CD4-positive, CD25-positive, alpha-beta regulatory T cell (primary cell): ENCODE data around the gene PRMT7. TPM values are rescaled to one million over a fixed set of nuclear protein-coding genes. Genes with fewer than 3 reads are reported as not detected.

ENCODE experiments used
- ATAC-seq, 2 donors: fragments of 150-1000 bp; cut with Tn5 transposase; one replicate each; pipeline ENCODE4 v1.10.0; 2021; ENCODE audit warnings: low read depth in 2 of 2, moderate number of reproducible peaks in 2 of 2, moderate library complexity in 1 of 2
- DNase-seq, 3 donors: peaks; one replicate each; pipeline versions ENCODE4 v3.0.0 to v3.0.0-alpha.2; 2012 to 2022; ENCODE audit warnings: mixed read lengths in 1 of 3
- H3K27ac ChIP-seq: one replicate; pipeline ENCODE4 v1.7.0; 2013; ENCODE audit warnings: mild to moderate bottlenecking, low read length; ENCODE audit not compliant: insufficient read depth, poor library complexity, severe bottlenecking
- H3K27me3 ChIP-seq: one replicate; pipeline ENCODE4 v1.7.0; 2013; ENCODE audit warnings: low read length; ENCODE audit not compliant: control insufficient read depth, insufficient read depth
- H3K36me3 ChIP-seq: one replicate; pipeline ENCODE4 v1.7.0; 2013; ENCODE audit warnings: mild to moderate bottlenecking, low read length, moderate library complexity; ENCODE audit not compliant: control insufficient read depth, insufficient read depth
- H3K4me1 ChIP-seq: 2 replicates; pipeline ENCODE4 v1.7.0; 2013; ENCODE audit warnings: mild to moderate bottlenecking, low read length; ENCODE audit not compliant: insufficient read depth, control insufficient read depth, poor library complexity, severe bottlenecking
- H3K4me3 ChIP-seq: one replicate; pipeline ENCODE4 v1.7.0; 2013; ENCODE audit warnings: low read depth, mild to moderate bottlenecking, low read length, moderate library complexity
- H3K9me3 ChIP-seq, 2 experiments: 1 replicate in 1 of 2; 2 replicates in 1 of 2; pipeline ENCODE4 v1.7.0; 2013; ENCODE audit warnings: low read length in 2 of 2, mild to moderate bottlenecking in 1 of 2, moderate library complexity in 1 of 2; ENCODE audit not compliant: control insufficient read depth in 2 of 2
- H3K27ac Mint-ChIP-seq, 3 donors: one replicate each; pipeline ENCODE4 v1.8.0; 2020 to 2022; ENCODE audit warnings: mild to moderate bottlenecking in 3 of 3, mixed read lengths in 3 of 3, moderate library complexity in 2 of 3
- H3K27me3 Mint-ChIP-seq: one replicate; pipeline ENCODE4 v1.8.0; 2022; ENCODE audit warnings: mild to moderate bottlenecking, mixed read lengths
- H3K36me3 Mint-ChIP-seq: one replicate; pipeline ENCODE4 v1.8.0; 2020; ENCODE audit warnings: mixed read lengths
- H3K4me1 Mint-ChIP-seq, 4 donors: one replicate each; pipeline ENCODE4 v1.8.0; 2020 to 2022; ENCODE audit warnings: mixed read lengths in 4 of 4, mild to moderate bottlenecking in 1 of 4
- H3K4me3 Mint-ChIP-seq, 4 donors: one replicate each; pipeline ENCODE4 v1.8.0; 2020 to 2022; ENCODE audit warnings: mild to moderate bottlenecking in 4 of 4, mixed read lengths in 4 of 4, moderate library complexity in 3 of 4
- H3K9me3 Mint-ChIP-seq, 7 donors: one replicate each; pipeline ENCODE4 v1.8.0; 2020 to 2022; ENCODE audit warnings: mixed read lengths in 7 of 7, mild to moderate bottlenecking in 3 of 7, moderate library complexity in 2 of 7
- polyA plus RNA-seq, 4 donors: library from polyadenylated mRNA; unstranded; fragments of 300-500 nt; fragmentation: Illumina TruSeq; gene quantifications; one replicate each; pipeline ENCODE4 v1.2.3, GENCODE V29; 2021
- total RNA-seq: library from RNA; stranded (reverse); gene quantifications from one replicate; pipeline ENCODE4 v1.2.3, GENCODE V29; 2022

The PRMT7 gene
- total and polyA plus RNA-seq, 5 donors from 2014 or later = 32.4 to 53.8 (median 34.7) TPM

DNA sequence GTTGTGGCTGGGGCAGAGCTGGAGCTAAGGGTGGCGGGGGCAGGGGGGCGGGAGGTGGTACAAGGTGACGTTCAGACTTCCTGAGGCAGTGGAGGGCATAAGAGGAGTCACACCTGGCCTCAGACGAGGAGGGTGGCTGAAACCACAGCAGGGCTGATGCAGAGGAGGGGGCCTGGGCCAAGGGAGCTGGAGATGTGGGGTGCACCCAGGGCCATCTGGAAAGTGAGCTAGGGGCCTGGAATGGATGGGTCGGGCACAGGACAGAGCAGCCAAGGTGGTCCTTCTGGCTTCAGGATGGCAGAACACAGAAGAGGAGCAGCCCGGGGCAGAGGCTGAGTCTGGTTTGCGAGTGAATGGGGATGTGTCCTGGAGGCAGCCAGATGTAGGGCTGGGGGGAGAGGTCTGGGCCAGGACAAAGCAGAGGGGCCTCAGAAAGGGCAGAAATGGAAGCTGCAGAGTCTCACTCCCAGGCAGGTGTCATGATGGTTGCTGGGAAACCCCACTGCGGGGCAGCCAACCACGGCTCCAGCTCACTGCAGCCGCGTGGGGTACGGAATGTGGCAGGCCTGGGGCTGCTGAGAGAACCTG is 57.6 kb downstream of the PRMT7 start:
- no peaks in the 10 kb centered on the region for H3K27me3 Mint-ChIP-seq
- H3K36me3 Mint-ChIP-seq = peaks cover 3% of the 10 kb centered on the region
- ATAC-seq (no peak), DNase-seq (no peak)
- peaks cover 0 to 67% (median 23%) of the 10 kb centered on the region in 4 donors for H3K4me1 Mint-ChIP-seq
- H3K4me1 ChIP-seq = peaks cover 40% of the 10 kb centered on the region
- H3K9me3 ChIP-seq = no peaks in the 10 kb centered on the region
- H3K4me3 Mint-ChIP-seq = peak overlapping the region in 3 of 4 donors; percentile 80 to 89 (median 88)
- no peaks in the 10 kb centered on the region for H3K36me3 ChIP-seq
- H3K27ac ChIP-seq = peak overlapping the region; percentile 1
- no peaks in the 10 kb centered on the region for H3K27me3 ChIP-seq
- H3K9me3 Mint-ChIP-seq = no peaks in the 10 kb centered on the region
- H3K27ac Mint-ChIP-seq = peak overlapping the region; percentile 87 to 95 (median 91)
- no peak overlapping the region for H3K4me3 ChIP-seq

DNA sequence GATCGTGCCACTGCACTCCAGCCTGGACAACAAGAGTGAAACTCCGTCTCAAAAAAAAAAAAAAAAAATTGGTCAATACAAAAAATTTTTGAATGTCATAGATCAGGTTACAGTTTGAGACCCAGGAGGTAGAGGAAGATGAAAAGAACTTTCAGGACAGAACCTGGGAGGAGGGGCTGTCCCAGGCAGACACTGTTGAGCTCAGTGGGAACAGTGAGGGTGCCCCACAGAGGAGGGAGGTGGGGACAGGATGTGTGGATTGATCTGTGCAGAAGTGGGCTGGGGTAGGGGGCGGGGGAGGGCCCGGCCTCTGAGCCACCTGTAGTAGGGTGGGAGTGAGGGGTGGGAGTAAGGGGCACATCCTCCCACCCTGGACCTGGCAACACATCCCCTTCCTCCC is 58.3 kb downstream of the PRMT7 start:
- peaks cover 3% of the 10 kb centered on the region for H3K36me3 Mint-ChIP-seq
- peaks cover 0 to 65% (median 22%) of the 10 kb centered on the region in 4 donors for H3K4me1 Mint-ChIP-seq
- H3K4me3 ChIP-seq = peak overlapping the region; percentile 34
- H3K9me3 Mint-ChIP-seq = no peaks in the 10 kb centered on the region
- peaks cover 40% of the 10 kb centered on the region for H3K4me1 ChIP-seq
- peak overlapping the region; percentile 65 for H3K27ac ChIP-seq
- no peak for ATAC-seq
- peak overlapping the region in 3 of 4 donors; percentile 80 to 89 (median 88) for H3K4me3 Mint-ChIP-seq
- H3K27me3 ChIP-seq = no peaks in the 10 kb centered on the region
- H3K27me3 Mint-ChIP-seq = no peaks in the 10 kb centered on the region
- peak overlapping the region in 2 of 3 donors; percentile 91 to 95 for H3K27ac Mint-ChIP-seq
- H3K9me3 ChIP-seq = no peaks in the 10 kb centered on the region
- no peaks in the 10 kb centered on the region for H3K36me3 ChIP-seq
- no peak for DNase-seq

DNA sequence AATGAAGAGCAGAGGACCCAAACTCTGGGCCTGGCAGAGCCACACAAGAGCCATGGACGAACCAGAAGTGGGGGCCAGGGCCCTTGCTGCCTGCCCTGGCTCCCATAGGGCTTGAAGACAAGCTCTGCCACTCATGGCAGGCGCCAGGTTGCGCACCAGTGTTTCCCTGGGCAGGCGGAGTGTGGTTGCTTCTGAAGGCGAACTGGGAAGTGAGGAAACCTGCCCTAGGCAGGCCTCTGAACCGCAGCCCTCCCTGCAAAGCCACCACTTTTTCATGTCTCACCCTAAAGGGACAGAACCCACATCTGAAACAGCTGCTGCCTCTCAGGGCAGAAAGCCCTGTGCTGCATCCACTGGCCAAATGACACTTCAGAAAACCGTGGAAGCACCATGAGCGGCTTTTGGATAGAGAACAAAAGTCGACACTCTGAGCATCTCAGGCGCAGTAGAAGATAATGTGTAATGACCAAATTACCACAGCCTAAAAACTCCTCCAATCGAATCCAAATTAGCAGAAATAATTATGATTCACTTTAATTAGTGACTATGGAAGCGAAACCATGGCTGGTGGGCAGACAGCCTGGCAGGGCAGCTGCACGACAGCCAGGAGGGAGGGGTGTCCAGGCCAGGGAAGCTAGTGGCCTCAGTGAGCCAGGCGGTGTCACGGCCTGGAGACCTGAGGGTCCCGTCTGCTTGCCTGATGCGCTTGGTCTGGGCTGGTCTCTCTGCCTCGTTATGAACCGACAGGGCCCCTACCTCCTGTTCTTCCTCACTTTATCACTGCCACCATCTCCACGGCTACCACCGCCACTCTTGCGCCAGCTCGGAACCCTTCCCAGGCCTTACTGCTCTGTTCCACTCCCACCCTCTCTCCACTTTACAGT is 59.1 kb downstream of the PRMT7 start:
- peak in 2 of 3 donors; percentile 19 to 54 for DNase-seq
- H3K9me3 Mint-ChIP-seq = no peaks in the 10 kb centered on the region
- H3K9me3 ChIP-seq = no peaks in the 10 kb centered on the region
- peaks cover 3% of the 10 kb centered on the region for H3K36me3 Mint-ChIP-seq
- H3K27ac ChIP-seq = peak overlapping the region; percentile 65
- peak; percentile 13 to 14 for ATAC-seq
- H3K4me1 Mint-ChIP-seq = peaks cover 0 to 65% (median 22%) of the 10 kb centered on the region in 4 donors
- peak overlapping the region; percentile 34 for H3K4me3 ChIP-seq
- no peaks in the 10 kb centered on the region for H3K27me3 Mint-ChIP-seq
- peak overlapping the region; percentile 83 to 95 (median 91) for H3K27ac Mint-ChIP-seq
- H3K36me3 ChIP-seq = no peaks in the 10 kb centered on the region
- H3K27me3 ChIP-seq = no peaks in the 10 kb centered on the region
- H3K4me3 Mint-ChIP-seq = peak overlapping the region; percentile 80 to 92 (median 88)
- peaks cover 40% of the 10 kb centered on the region for H3K4me1 ChIP-seq

DNA sequence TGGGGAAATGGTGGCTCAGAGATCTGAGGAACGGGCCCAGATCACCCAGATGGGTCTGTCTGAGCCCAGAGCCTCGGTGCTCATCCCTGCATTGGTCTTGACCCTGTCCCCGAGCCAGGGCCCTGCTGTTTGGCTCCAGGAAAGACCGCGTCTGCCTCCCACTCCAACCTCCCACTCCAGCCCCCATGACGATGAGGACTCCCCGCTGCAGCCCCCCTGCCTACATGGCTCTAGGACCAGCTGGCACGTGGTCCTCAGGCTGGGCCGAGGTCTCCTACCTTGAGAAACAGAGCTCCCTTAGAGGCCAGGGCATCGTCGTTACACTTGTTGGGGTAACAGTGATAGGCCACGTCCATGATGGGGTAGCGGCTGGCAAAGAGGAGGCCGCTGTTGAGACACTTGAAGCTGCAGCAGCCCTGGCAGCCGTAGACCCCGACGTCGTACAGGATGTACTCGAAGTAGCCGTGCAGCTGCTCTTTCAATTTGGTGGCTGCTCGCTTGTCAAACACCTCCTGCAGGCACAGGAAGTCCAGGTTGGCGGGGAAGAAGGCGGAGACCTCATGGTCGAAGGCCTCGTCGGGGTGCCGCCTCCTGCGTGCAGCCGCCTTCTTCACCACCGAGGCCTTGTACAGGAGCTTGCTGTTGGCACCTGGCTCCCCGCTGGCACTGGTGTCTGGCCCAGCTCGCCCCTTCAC is 59.9 kb downstream of the PRMT7 start:
- no peaks in the 10 kb centered on the region for H3K27me3 ChIP-seq
- H3K4me3 Mint-ChIP-seq = peak overlapping the region; percentile 80 to 92 (median 88)
- H3K9me3 Mint-ChIP-seq = no peaks in the 10 kb centered on the region
- peak overlapping the region; percentile 34 for H3K4me3 ChIP-seq
- no peaks in the 10 kb centered on the region for H3K27me3 Mint-ChIP-seq
- H3K36me3 Mint-ChIP-seq = peaks cover 3% of the 10 kb centered on the region
- peaks cover 0 to 60% (median 22%) of the 10 kb centered on the region in 4 donors for H3K4me1 Mint-ChIP-seq
- DNase-seq = peak; percentile 15 to 88 (median 70)
- peaks cover 40% of the 10 kb centered on the region for H3K4me1 ChIP-seq
- peak overlapping the region; percentile 83 to 95 (median 91) for H3K27ac Mint-ChIP-seq
- ATAC-seq = peak; percentile 78 to 81
- H3K9me3 ChIP-seq = no peaks in the 10 kb centered on the region
- no peaks in the 10 kb centered on the region for H3K36me3 ChIP-seq
- peak overlapping the region; percentile 65 for H3K27ac ChIP-seq

DNA sequence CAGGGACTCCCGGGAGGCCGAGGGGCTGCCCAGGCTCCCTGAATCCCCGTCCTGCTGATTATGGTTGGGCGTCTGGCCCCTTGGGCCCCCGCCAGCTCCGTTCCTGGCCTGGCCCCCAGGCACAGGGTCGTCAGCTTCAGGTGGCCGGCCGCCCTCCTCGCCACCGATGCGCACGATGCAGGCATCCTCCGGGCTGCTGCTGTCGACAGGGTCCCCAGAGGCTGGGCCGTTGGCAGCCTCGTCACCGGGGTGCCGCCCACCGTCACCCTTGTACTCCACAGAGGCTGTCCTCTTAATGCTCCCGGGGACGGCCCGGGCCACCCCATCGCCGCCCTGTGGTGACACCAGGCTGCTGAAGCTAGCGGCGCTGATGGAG is 60.4 kb downstream of the PRMT7 start:
- H3K27me3 ChIP-seq = no peaks in the 10 kb centered on the region
- no peaks in the 10 kb centered on the region for H3K36me3 ChIP-seq
- peak overlapping the region in 2 of 3 donors; percentile 32 to 95 for H3K27ac Mint-ChIP-seq
- H3K4me3 ChIP-seq = no peak overlapping the region
- DNase-seq (no peak), ATAC-seq (no peak)
- peaks cover 3% of the 10 kb centered on the region for H3K36me3 Mint-ChIP-seq
- no peaks in the 10 kb centered on the region for H3K9me3 ChIP-seq
- peak overlapping the region in 2 of 4 donors; percentile 88 to 89 for H3K4me3 Mint-ChIP-seq
- H3K27ac ChIP-seq = peak overlapping the region; percentile 65
- H3K27me3 Mint-ChIP-seq = no peaks in the 10 kb centered on the region
- no peaks in the 10 kb centered on the region for H3K9me3 Mint-ChIP-seq
- peaks cover 40% of the 10 kb centered on the region for H3K4me1 ChIP-seq
- peaks cover 0 to 56% (median 21%) of the 10 kb centered on the region in 4 donors for H3K4me1 Mint-ChIP-seq

DNA sequence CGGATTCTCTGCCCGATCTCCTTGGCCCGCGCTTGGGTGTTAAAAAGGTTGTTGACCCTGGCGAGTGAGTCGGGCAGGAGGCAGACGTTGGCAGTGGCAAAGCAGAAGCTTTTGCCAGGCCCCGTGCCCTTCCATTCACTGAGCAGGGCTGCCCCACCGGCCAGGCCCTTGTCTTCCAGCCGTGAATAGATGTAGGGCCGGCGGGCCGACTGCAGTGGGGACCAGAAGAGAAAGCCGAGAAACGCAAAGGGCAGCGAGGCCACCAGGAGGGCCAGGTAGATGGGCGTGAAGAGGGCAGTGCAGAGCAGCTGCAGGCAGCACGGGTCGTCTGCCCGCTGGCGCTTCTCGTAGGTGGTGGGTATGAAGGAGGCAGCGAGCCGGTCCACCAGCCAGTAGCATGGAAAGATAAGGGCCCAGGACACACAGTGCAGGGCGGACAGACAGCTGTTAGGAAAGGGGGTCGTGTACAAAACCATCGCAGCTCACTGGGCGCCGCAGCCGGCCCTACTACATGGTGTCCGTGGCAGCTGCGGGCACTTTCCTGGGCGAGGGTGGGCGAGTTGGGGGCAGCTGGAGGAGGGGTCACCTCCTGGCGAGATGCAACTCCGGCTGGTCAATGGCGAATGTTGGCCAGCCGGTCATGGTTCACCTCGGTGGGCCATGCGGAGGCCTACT is 61.0 kb downstream of the PRMT7 start:
- H3K4me1 Mint-ChIP-seq = peaks cover 0 to 54% (median 21%) of the 10 kb centered on the region in 4 donors
- H3K9me3 ChIP-seq = no peaks in the 10 kb centered on the region
- no peaks in the 10 kb centered on the region for H3K27me3 ChIP-seq
- peaks cover 40% of the 10 kb centered on the region for H3K4me1 ChIP-seq
- no peak overlapping the region for H3K4me3 ChIP-seq
- no peaks in the 10 kb centered on the region for H3K36me3 ChIP-seq
- H3K36me3 Mint-ChIP-seq = peaks cover 3% of the 10 kb centered on the region
- no peaks in the 10 kb centered on the region for H3K27me3 Mint-ChIP-seq
- H3K27ac Mint-ChIP-seq = peak overlapping the region; percentile 59 to 95 (median 91)
- H3K27ac ChIP-seq = no peak overlapping the region
- H3K4me3 Mint-ChIP-seq = no peak overlapping the region
- H3K9me3 Mint-ChIP-seq = no peaks in the 10 kb centered on the region
- ATAC-seq = no peak
- no peak for DNase-seq

DNA sequence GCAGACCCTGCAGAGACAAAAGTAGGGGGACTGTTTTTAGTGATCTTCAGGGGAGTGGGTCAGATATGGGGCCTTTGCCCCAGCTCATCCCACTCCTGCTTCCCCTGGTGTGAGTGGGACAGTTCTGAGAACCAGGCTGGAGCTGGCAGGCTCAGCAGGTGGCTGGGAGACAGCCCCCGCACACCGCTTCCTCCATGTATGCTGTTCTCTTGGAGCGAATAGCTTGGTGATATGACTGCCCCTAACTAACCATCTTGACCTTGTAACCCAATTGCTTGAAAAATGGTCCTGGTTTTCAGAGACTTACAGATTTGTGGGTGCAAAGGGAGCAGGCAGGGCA is 61.5 kb downstream of the PRMT7 start:
- Mint-ChIP-seq H3K27ac (peak overlapping the region in 1 of 3 donors; percentile 95), H3K4me1 (peaks cover 0 to 49% (median 21%) of the 10 kb centered on the region in 4 donors), H3K9me3 (no peaks in the 10 kb centered on the region), H3K27me3 (no peaks in the 10 kb centered on the region), H3K4me3 (no peak overlapping the region), H3K36me3 (peaks cover 3% of the 10 kb centered on the region)
- DNase-seq (no peak), ATAC-seq (no peak)
- Histone ChIP-seq H3K27ac (no peak overlapping the region), H3K4me1 (peaks cover 40% of the 10 kb centered on the region), H3K4me3 (no peak overlapping the region), H3K36me3 (no peaks in the 10 kb centered on the region), H3K9me3 (no peaks in the 10 kb centered on the region), H3K27me3 (no peaks in the 10 kb centered on the region)
